ENCODE data around the gene ITIH2. TPM values are rescaled to one million over a fixed set of nuclear protein-coding genes. Genes with fewer than 3 reads are reported as not detected.
"Not testable (repeated sequence)": the region's sequence is repeated elsewhere in the genome, so short reads cannot be mapped to it uniquely, and the experiment has no call there.

ITIH2 gene
- total and polyA plus RNA-seq, 3 donors from 2014 or later: 0.37 to 0.41 TPM; not detected in 1

DNA sequence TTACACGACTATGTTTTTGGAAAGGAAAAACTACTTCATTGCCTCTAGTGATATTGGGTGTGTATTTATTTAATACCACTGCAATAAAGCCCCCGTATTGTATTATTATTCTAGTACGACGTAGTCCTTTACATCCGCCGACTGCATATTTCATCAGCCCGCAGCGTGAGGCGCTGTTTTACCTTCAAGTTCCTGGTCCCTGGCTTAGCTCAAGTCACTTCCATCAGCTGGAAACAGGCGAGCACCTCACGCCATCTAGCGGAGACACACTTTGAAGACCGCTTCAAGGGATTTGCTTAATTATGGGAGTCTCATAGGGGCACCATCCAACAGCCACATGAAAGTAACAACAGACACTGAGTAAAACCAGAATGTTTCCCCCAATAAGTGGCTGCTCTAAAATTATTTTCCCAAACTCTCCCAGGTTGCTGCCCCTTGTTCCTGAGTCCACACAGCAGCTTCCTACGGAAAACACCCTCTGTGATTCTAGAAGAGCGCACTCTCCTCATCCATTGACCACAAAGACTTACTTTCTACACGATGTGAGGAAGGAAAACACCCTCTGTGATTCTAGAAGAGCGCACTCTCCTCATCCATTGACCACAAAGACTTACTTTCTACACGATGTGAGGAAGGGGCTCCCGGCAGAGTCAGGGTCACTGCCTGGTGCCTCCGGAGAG lies 15.7 kb upstream of the ITIH2 start:
- H3K4me3 ChIP-seq: no peak overlapping the region
- H3K27me3 ChIP-seq: no peaks in the 10 kb centered on the region
- no peaks in the 10 kb centered on the region for H3K36me3 ChIP-seq (ENCODE audit: low read depth, missing control alignments)
- no peaks in the 10 kb centered on the region for H3K9me3 ChIP-seq
- H3K27ac ChIP-seq: no peak overlapping the region
- no peak for TF ChIP-seq POLR2A (IDR thresholded peaks at IDR 0.05)
- TF ChIP-seq, protein P1, sequence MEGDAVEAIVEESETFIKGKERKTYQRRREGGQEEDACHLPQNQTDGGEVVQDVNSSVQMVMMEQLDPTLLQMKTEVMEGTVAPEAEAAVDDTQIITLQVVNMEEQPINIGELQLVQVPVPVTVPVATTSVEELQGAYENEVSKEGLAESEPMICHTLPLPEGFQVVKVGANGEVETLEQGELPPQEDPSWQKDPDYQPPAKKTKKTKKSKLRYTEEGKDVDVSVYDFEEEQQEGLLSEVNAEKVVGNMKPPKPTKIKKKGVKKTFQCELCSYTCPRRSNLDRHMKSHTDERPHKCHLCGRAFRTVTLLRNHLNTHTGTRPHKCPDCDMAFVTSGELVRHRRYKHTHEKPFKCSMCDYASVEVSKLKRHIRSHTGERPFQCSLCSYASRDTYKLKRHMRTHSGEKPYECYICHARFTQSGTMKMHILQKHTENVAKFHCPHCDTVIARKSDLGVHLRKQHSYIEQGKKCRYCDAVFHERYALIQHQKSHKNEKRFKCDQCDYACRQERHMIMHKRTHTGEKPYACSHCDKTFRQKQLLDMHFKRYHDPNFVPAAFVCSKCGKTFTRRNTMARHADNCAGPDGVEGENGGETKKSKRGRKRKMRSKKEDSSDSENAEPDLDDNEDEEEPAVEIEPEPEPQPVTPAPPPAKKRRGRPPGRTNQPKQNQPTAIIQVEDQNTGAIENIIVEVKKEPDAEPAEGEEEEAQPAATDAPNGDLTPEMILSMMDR (IDR thresholded peaks at IDR 0.05): peak; percentile 91 to 96 (median 92)
- DNase-seq: peak; percentile 94
- no peaks in the 10 kb centered on the region for H3K4me1 ChIP-seq
- 16 to 17% methylated on average over 20 of the region's 20 CpGs for WGBS, 2 donors
- intact Hi-C loops (cut with DNase I; ENCODE audit: low total_unique reads): loop anchor here (5.0 kb wide), 1 partner anchor 160 kb away; no protein-coding TSS in a partner anchor

DNA sequence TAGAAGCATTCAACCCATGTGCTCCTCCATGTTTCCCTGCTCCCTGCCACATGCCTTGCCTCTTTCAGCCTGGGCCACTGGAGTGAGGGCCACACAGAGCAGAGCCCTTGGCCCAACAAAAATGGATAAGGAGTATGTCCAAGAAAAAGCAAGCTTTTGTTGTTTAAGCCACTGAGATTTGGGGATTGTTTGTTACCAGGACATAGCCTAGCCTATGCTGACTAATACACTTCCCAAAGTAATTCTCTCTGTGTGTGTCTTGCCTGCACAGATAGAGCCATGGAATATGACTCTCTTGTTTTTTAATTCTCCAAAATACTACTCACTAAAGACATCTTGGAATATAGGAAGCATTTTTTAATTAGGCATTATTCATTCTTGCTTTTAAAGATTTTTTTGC lies 13.5 kb upstream of the ITIH2 start:
- Histone ChIP-seq H3K4me1 (no peaks in the 10 kb centered on the region), H3K27me3 (no peaks in the 10 kb centered on the region), H3K9me3 (no peaks in the 10 kb centered on the region), H3K4me3 (no peak overlapping the region), H3K27ac (no peak overlapping the region), H3K36me3 (ENCODE audit: low read depth, missing control alignments) (no peaks in the 10 kb centered on the region)
- intact Hi-C loops (cut with DNase I; ENCODE audit: low total_unique reads): loop anchor here (5.0 kb wide), 1 partner anchor 162 kb away; no protein-coding TSS in a partner anchor
- no peak for DNase-seq
- TF ChIP-seq, protein P1 (IDR thresholded peaks at IDR 0.05): no peak
- TF ChIP-seq POLR2A (IDR thresholded peaks at IDR 0.05): no peak

DNA sequence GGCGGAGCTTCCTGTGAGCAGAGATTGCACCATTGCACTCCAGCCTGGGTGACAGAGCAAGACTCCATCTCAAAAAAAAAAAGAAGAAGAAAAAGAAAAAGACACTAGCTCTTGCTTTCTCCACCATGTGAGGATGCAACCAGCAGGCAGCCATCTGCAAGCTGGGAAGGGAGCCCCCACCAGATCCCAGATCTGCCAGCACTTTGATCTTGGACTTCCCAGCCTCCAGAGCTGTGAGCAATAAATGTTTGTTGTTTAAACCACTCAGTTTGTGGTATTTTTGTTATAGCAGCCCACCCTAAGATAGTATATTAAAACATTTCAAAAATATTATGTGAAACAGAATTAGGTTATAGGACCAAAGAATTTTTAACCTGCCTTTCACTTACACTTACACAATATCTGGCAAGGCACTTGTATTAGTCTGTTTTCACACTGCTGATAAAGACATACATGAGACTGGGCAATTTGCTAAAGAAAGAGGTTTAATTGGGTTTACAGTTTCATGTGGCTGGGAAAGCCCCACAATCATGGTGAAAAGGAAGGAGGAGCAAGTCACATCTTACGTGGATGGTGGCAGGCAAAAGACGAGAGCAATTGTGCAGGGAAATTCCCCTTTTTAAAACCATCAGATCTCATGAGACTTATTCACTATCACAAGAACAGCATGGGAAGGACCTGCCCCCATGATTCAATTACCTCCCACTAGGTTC lies 12.1 kb upstream of the ITIH2 start:
- WGBS, 2 donors: 84 to 90% methylated on average over 3 of the region's 3 CpGs
- H3K27ac ChIP-seq; intact Hi-C loops (cut with DNase I; ENCODE audit: low total_unique reads); H3K4me1 ChIP-seq; H3K9me3 ChIP-seq; H3K4me3 ChIP-seq; H3K27me3 ChIP-seq; H3K36me3 ChIP-seq (ENCODE audit: low read depth, missing control alignments); DNase-seq: not testable (repeated sequence)

DNA sequence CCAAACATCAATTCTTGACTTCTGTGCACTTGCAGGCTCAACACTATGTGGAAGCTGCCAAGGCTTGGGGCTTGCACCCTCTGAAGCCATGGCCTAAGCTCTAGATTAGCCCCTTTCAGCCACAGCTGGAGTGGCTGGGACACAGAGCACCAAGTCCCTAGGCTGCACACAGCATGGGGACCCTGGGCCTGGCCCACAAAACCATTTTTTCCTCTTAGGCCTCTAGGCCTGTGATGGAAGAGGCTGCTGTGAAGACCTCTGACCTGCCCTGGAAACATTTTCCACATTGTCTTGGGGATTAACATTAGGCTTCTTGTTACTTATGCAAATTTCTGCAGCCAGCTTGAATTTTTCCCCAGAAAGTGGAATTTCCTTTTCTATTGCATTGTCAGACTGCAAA lies 10.7 kb upstream of the ITIH2 start:
- H3K27me3 ChIP-seq; H3K4me1 ChIP-seq; H3K9me3 ChIP-seq; H3K36me3 ChIP-seq (ENCODE audit: low read depth, missing control alignments); intact Hi-C loops (cut with DNase I; ENCODE audit: low total_unique reads); H3K27ac ChIP-seq; DNase-seq; H3K4me3 ChIP-seq: not testable (repeated sequence)

DNA sequence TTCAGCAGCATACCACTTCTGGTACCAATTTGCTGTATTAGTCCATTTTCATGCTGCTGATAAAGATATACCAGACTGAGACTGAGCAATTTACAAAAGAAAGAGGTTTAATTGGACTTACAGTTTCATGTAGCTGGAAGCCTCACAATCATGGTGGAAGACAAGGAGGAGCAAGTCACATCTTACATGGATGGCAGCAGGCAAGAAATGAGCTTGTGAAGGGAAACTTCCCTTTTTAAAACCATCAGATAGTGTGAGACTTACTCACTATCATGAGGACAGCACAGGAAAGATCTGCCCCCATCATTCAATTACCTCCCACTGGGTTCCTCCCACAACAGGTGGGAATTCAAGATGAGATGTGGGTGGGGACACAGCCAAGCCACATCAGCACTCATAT lies 9.9 kb upstream of the ITIH2 start:
- H3K27me3 ChIP-seq; H3K4me1 ChIP-seq; intact Hi-C loops (cut with DNase I; ENCODE audit: low total_unique reads); H3K27ac ChIP-seq; H3K9me3 ChIP-seq; H3K36me3 ChIP-seq (ENCODE audit: low read depth, missing control alignments); H3K4me3 ChIP-seq; DNase-seq: not testable (repeated sequence)

DNA sequence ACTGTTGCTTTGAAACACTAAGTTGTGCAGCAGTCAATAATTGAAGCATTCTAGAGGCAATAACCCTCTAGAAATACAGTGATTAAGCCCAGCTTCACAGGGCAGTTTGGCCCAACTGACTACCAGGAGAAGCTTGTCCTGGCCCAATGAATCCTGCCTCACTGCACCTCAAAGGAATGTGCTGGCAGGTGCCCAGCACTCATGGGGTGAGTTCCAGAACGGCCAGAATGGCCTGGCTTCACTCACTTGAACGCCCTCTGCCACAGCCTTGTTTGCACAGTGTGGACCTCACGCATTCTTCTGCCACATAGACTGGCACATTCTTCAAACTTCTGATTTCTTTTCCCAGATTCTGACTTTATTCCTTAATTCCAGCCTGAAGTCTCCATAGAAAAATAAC lies 6.6 kb upstream of the ITIH2 start:
- no peak overlapping the region for H3K27ac ChIP-seq
- H3K36me3 ChIP-seq (ENCODE audit: low read depth, missing control alignments): no peaks in the 10 kb centered on the region
- H3K4me3 ChIP-seq: no peak overlapping the region
- no peak for DNase-seq
- H3K27me3 ChIP-seq: no peaks in the 10 kb centered on the region
- intact Hi-C loops (cut with DNase I; ENCODE audit: low total_unique reads): no loop called here
- 79 to 84% methylated on average over 3 of the region's 3 CpGs for WGBS, 2 donors
- TF ChIP-seq, protein P1 (IDR thresholded peaks at IDR 0.05): no peak
- TF ChIP-seq POLR2A (IDR thresholded peaks at IDR 0.05): no peak
- H3K9me3 ChIP-seq: no peaks in the 10 kb centered on the region
- no peaks in the 10 kb centered on the region for H3K4me1 ChIP-seq

Measured in testis (tissue), 3 donors.